Activated T-helper 17 cell treated with anti-CD3 and anti-CD28 coated beads, Interleukin-2, amount 50 U/mL, for 72 hours (primary cell): ENCODE results near the gene THAP2. TPM values are rescaled to one million over a fixed set of nuclear protein-coding genes. Genes with fewer than 3 reads are reported as not detected.
"Not testable (repeated sequence)": the region's sequence is repeated elsewhere in the genome, so short reads cannot be mapped to it uniquely, and the experiment has no call there.

Source experiments
- ATAC-seq: fragments of 150-1000 bp; cut with Tn5 transposase; replicated peaks from 2 replicates; pipeline ENCODE4 v1.10.0; 2021; ENCODE audit warnings: mild to moderate bottlenecking, moderate library complexity
- H3K27ac Mint-ChIP-seq: one replicate; pipeline ENCODE4 v1.8.0; 2022; ENCODE audit warnings: mixed read lengths
- H3K27me3 Mint-ChIP-seq: one replicate; pipeline ENCODE4 v1.8.0; 2022; ENCODE audit warnings: mixed read lengths
- H3K36me3 Mint-ChIP-seq: one replicate; pipeline ENCODE4 v1.8.0; 2022; ENCODE audit warnings: low read depth, mild to moderate bottlenecking, mixed read lengths
- H3K4me1 Mint-ChIP-seq: one replicate; pipeline ENCODE4 v1.8.0; 2022; ENCODE audit warnings: mixed read lengths
- H3K4me3 Mint-ChIP-seq: one replicate; pipeline ENCODE4 v1.8.0; 2022; ENCODE audit warnings: mild to moderate bottlenecking, mixed read lengths
- H3K9me3 Mint-ChIP-seq: one replicate; pipeline ENCODE4 v1.8.0; 2022; ENCODE audit warnings: mixed read lengths
- total RNA-seq, 2 donors: library from RNA; stranded (reverse); gene quantifications; one replicate each; pipeline ENCODE4 v1.2.3, GENCODE V29; 2022

Gene THAP2
- total RNA-seq, 2 donors from 2014 or later = 8.7 to 10.9 TPM

DNA sequence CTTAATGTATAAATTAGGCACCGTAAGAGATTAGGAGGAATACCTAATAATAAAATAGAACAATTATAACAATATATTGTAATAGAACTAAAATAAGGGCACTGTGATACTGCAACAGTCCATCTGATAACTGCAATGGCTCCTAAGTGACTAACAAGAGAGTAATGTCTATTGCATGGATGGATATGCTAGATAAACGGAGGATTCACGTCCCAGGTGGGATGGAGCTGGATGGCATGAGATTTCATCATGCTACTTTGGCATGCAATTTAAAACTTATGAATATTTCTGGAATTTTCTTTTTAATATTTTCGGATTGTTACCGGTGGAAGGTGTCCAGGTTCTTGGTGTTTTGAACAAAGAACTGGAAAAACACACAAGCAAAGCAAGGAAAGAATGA is 19.5 kb downstream of the THAP2 start:
- Mint-ChIP-seq H3K4me1 (peaks cover 6% of the 10 kb centered on the region), H3K27ac (no peak overlapping the region), H3K4me3 (peak overlapping the region; percentile 93), H3K27me3 (no peaks in the 10 kb centered on the region), H3K9me3 (no peaks in the 10 kb centered on the region), H3K36me3 (no peaks in the 10 kb centered on the region)
- no peak for ATAC-seq

GRCh38 chr12:71684081-71684480 is 20.0 kb downstream of the THAP2 start:
- Mint-ChIP-seq H3K36me3 (no peaks in the 10 kb centered on the region), H3K9me3 (no peaks in the 10 kb centered on the region), H3K27ac (no peak overlapping the region), H3K27me3 (no peaks in the 10 kb centered on the region), H3K4me3 (peak overlapping the region; percentile 93), H3K4me1 (peaks cover 6% of the 10 kb centered on the region)
- peak; percentile 22 for ATAC-seq

GRCh38 chr12:71685312-71685906 is 21.3 kb downstream of the THAP2 start:
- Mint-ChIP-seq H3K36me3 (no peaks in the 10 kb centered on the region), H3K4me1 (peaks cover 6% of the 10 kb centered on the region), H3K27me3 (no peaks in the 10 kb centered on the region), H3K27ac (peak overlapping the region; percentile 69), H3K4me3 (peak overlapping the region; percentile 93), H3K9me3 (no peaks in the 10 kb centered on the region)
- ATAC-seq = no peak

DNA sequence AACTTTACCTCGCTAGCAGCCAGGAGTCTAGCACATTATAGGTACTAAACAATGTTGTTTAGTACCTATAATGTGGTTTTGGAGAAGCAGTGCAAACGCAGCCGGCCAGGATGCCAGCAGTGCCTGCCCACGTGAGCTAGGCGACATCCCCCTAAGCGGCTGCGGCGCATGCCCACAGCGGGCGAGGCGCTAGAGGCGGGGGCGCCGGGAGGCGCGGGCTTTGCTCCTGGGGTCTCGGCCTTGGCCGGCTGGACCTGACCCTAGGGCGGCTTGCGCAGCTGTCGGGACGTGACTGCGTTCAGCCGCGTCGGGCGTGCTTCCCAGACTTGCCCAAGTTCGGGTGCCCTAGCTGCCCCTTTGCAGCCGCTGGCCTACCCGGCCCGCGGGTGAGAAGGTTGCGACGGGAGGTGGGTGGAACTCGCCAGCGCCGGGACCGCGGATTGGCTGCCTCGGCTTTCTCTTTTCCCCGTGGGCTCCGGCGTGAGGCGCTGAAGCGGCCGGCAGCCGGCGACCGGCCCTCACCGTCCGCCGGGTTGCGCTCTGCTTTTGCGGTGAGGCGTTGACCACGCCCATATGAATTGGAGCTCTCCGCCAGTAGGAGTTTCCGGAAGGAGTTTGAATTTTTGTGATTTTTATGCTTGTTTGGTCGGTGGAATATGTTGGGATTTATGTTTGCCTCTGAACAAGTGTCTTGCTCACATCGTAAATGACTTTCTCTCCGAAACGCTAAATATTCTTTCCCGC is 22.0 kb downstream of the THAP2 start, which contains the start of gene TMEM19:
Gene TMEM19, plus strand, starts transcription at position 169 of the 744 bp plus-strand sequence. CDS start 599 bp downstream, outside the sequence.
- ATAC-seq = peak; percentile 90
- H3K27ac Mint-ChIP-seq = peak within 1 kb of the TSS; percentile 93
- H3K9me3 Mint-ChIP-seq = no peaks in the 10 kb centered on the region
- H3K36me3 Mint-ChIP-seq = no peaks in the 10 kb centered on the region
- peaks cover 6% of the 10 kb centered on the region for H3K4me1 Mint-ChIP-seq
- no peaks in the 10 kb centered on the region for H3K27me3 Mint-ChIP-seq
- peak within 1 kb of the TSS; percentile 93 for H3K4me3 Mint-ChIP-seq

GRCh38 chr12:71686658-71687025 is 22.5 kb downstream of the THAP2 start:
- peak; percentile 20 for ATAC-seq
- H3K4me3 Mint-ChIP-seq = peak overlapping the region; percentile 93
- H3K4me1 Mint-ChIP-seq = peaks cover 6% of the 10 kb centered on the region
- H3K27ac Mint-ChIP-seq = peak overlapping the region; percentile 93
- no peaks in the 10 kb centered on the region for H3K27me3 Mint-ChIP-seq
- no peaks in the 10 kb centered on the region for H3K9me3 Mint-ChIP-seq
- no peaks in the 10 kb centered on the region for H3K36me3 Mint-ChIP-seq

DNA sequence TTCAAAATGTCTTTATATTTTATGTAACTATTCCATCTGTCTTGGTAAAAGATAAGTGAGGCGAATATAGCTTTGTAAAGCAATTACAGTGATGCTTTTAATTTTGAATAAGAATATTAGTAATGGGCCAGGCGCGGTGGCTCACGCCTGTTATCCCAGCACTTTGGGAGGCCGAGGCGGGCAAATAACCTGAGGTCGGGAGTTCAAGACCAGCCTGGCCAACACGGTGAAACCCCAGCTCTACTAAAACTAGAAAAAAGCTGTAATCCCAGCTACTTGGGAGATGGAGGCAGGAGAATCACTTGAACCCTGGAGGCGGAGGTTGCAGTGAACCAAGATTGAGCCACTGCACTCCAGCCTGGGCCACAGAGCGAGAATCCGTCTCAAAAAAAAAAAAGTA is 23.1 kb downstream of the THAP2 start:
- H3K36me3 Mint-ChIP-seq, H3K27ac Mint-ChIP-seq, H3K4me1 Mint-ChIP-seq, H3K9me3 Mint-ChIP-seq, H3K27me3 Mint-ChIP-seq, ATAC-seq: not testable (repeated sequence)
- peak overlapping the region; percentile 93 for H3K4me3 Mint-ChIP-seq

DNA sequence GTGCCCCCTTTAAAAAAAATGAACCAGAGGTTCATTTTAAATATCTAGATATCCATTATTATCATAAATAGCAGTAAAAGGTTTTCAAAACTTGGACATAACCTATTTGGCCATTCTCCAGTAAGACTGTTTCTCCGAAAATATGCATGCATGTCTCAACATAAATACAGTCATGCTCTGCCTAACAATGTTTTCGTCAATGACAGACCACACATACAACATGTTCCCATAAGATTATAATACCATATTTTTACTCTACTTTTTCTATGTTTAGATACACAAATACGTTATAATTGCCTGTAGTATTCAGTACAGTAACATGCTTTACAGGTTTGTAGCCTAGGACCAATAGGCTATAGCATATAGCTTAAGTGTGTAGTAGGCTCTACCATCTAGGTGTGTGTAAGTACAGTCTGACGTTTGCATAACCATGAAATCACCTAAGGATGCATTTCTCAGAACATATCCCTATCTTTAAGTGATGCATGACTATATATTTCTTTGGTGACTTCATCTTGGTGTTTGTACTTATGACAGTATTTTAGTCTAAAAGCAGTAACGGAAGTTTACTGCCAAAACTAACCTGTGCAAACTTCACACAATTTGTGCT is 25.0 kb downstream of the THAP2 start:
- Mint-ChIP-seq H3K4me1 (peaks cover 10% of the 10 kb centered on the region), H3K36me3 (no peaks in the 10 kb centered on the region), H3K27me3 (no peaks in the 10 kb centered on the region), H3K9me3 (no peaks in the 10 kb centered on the region), H3K4me3 (no peak overlapping the region), H3K27ac (no peak overlapping the region)
- no peak for ATAC-seq

DNA sequence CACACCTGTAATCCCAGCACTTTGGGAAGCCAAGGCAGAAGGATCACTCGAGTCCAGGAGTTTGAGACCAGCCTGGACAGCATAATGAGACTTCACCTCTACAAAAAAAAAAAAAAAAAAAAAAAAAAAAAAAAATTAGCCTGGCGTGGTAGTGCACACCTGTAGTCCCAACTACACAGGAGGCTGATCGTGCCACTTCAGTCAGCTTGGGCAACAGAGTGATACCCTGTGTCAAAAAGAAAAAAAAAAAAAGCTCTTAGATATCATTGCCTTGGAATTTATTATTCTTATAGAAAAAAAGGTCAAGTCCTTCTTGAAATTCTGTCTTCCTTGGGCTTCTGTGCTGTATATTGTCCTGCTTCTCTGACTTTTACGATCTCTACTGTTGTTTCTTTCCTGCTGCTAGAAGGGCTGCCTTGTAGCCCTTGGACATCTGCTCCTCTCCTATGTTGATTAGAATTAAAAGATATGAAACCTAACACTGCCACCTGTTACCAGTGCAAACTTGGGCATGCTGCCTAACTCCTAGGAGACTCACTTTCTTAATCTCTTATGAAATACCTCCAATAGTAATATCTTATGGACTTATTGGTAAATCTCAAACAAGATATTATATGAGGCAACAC is 27.5 kb downstream of the THAP2 start:
- Mint-ChIP-seq H3K9me3 (no peaks in the 10 kb centered on the region), H3K36me3 (peaks cover 6% of the 10 kb centered on the region), H3K27me3 (no peaks in the 10 kb centered on the region), H3K27ac (no peak overlapping the region), H3K4me1 (peaks cover 14% of the 10 kb centered on the region), H3K4me3 (no peak overlapping the region)
- no peak for ATAC-seq

- Mint-ChIP-seq H3K27me3 (no peaks in the 10 kb centered on the region), H3K9me3 (no peaks in the 10 kb centered on the region), H3K27ac (no peak overlapping the region), H3K4me3 (no peak overlapping the region), H3K4me1 (peaks cover 8% of the 10 kb centered on the region), H3K36me3 (peaks cover 19% of the 10 kb centered on the region)
- ATAC-seq = no peak
Measured at GRCh38 chr12:71693126-71693525, 29.0 kb downstream of the THAP2 start.

DNA sequence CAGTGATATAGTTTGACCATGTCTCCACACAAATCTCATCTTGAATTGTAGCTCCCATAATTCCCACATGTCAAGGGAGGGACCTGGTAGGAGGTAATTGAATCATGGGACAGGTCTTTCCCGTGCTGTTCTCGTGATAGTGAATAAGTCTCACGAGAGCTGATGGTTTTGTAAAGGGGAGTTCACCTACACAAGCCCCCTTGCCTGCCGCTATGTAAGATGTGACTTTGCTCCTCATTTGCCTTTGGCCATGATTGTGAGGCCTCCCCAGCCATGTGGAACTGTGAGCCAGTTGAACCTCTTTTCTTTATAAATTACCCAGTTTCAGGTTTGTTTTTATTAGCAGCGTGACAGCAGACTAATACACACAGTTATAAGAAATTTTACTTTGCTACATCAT is 29.6 kb downstream of the THAP2 start:
- not testable (repeated sequence) for H3K27me3 Mint-ChIP-seq, ATAC-seq, H3K9me3 Mint-ChIP-seq, H3K4me3 Mint-ChIP-seq, H3K27ac Mint-ChIP-seq, H3K4me1 Mint-ChIP-seq
- peaks cover 24% of the 10 kb centered on the region for H3K36me3 Mint-ChIP-seq

DNA sequence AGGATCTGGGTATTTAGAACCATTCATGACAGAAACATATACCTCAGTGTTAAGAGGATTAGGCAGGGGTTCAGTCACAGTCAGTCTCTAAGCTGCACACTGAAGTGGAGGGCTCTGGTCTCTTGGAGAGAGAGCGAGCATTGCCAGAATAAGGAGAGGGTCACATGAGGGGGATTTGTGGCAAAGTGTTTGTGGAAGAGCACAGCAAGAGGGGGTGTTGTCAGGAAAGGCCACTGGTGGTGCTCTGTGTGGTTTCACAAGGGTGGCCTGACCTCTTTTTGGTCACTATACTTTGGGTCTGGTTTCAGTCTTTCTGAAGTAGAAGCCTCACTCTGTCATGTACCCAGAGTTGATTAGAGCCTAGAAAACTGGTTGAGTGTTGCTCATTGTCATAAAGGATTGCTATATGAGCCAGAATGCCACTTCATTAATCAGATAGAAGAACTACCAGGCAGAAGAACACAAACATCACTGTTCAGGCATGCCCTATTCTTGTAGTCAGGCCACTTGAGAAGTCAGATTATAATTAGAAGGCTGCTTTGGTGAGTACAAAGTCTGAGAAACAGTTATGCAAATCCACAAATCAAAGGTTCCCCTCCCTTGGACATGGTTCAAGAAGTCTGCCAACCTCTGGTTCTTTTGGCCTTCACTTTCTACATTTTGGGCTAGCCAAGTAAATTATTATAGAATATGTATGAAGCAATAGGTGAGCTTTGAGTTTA is 30.2 kb downstream of the THAP2 start:
- no peak for ATAC-seq
- Mint-ChIP-seq H3K36me3 (peaks cover 29% of the 10 kb centered on the region), H3K27ac (no peak overlapping the region), H3K4me1 (peaks cover 8% of the 10 kb centered on the region), H3K4me3 (no peak overlapping the region), H3K27me3 (no peaks in the 10 kb centered on the region), H3K9me3 (no peaks in the 10 kb centered on the region)

GRCh38 chr12:71695782-71696181 is 31.7 kb downstream of the THAP2 start:
- Mint-ChIP-seq H3K36me3 (peaks cover 42% of the 10 kb centered on the region), H3K4me1 (peaks cover 8% of the 10 kb centered on the region), H3K27ac (no peak overlapping the region), H3K4me3 (no peak overlapping the region), H3K9me3 (no peaks in the 10 kb centered on the region), H3K27me3 (no peaks in the 10 kb centered on the region)
- no peak for ATAC-seq

GRCh38 chr12:71702181-71702580 is 38.1 kb downstream of the THAP2 start:
- H3K27ac Mint-ChIP-seq, H3K27me3 Mint-ChIP-seq, H3K4me1 Mint-ChIP-seq, H3K4me3 Mint-ChIP-seq, H3K9me3 Mint-ChIP-seq, ATAC-seq: not testable (repeated sequence)
- H3K36me3 Mint-ChIP-seq = peaks cover 42% of the 10 kb centered on the region

- ATAC-seq = no peak
- H3K4me1 Mint-ChIP-seq = no peaks in the 10 kb centered on the region
- H3K36me3 Mint-ChIP-seq = peaks cover 38% of the 10 kb centered on the region
- no peaks in the 10 kb centered on the region for H3K27me3 Mint-ChIP-seq
- no peak overlapping the region for H3K27ac Mint-ChIP-seq
- no peak overlapping the region for H3K4me3 Mint-ChIP-seq
- no peaks in the 10 kb centered on the region for H3K9me3 Mint-ChIP-seq
Measured at GRCh38 chr12:71702590-71702989, 38.5 kb downstream of the THAP2 start.
